Liver (tissue), 9 donors: ENCODE measurements around the gene SH2D5. TPM values are rescaled to one million over a fixed set of nuclear protein-coding genes. Genes with fewer than 3 reads are reported as not detected.

Experiments
- DNase-seq: peaks from one replicate; pipeline ENCODE4 v3.0.0-alpha.2; 2017; ENCODE audit warnings: low spot score
- H3K27ac ChIP-seq, 2 donors: one replicate each; pipeline ENCODE4 v1.7.0; 2013; ENCODE audit warnings: inconsistent platforms in 2 of 2, low read length in 2 of 2, control low read depth in 1 of 2, low read depth in 1 of 2, mild to moderate bottlenecking in 1 of 2
- H3K27me3 ChIP-seq, 4 donors: one replicate each; pipeline versions ENCODE4 v1.6.1 to v1.7.0; 2013; ENCODE audit warnings: low read length in 3 of 4, inconsistent platforms in 1 of 4, mild to moderate bottlenecking in 1 of 4, moderate library complexity in 1 of 4; ENCODE audit not compliant: control insufficient read depth in 4 of 4, insufficient read depth in 4 of 4
- H3K36me3 ChIP-seq, 4 donors: one replicate each; pipeline versions ENCODE4 v1.6.1 to v1.7.0; 2013; ENCODE audit warnings: low read length in 3 of 4, mild to moderate bottlenecking in 3 of 4, low read depth in 1 of 4, moderate library complexity in 1 of 4; ENCODE audit not compliant: control insufficient read depth in 4 of 4, insufficient read depth in 3 of 4
- H3K4me1 ChIP-seq, 4 donors: one replicate each; pipeline versions ENCODE4 v1.6.1 to v1.7.0; 2013; ENCODE audit warnings: low read length in 3 of 4, mild to moderate bottlenecking in 3 of 4, moderate library complexity in 1 of 4; ENCODE audit not compliant: control insufficient read depth in 4 of 4, insufficient read depth in 4 of 4
- H3K4me3 ChIP-seq, 3 donors: one replicate each; pipeline versions ENCODE4 v1.6.1 to v1.7.0; 2013; ENCODE audit warnings: low read length in 3 of 3, control low read depth in 1 of 3, low read depth in 1 of 3, mild to moderate bottlenecking in 1 of 3
- H3K9ac ChIP-seq, 2 donors: one replicate each; pipeline ENCODE4 v1.7.0; 2013; ENCODE audit warnings: low read length in 2 of 2, mild to moderate bottlenecking in 2 of 2, moderate library complexity in 2 of 2, control low read depth in 1 of 2, low read depth in 1 of 2
- H3K9me3 ChIP-seq, 4 donors: one replicate each; pipeline versions ENCODE4 v1.6.1 to v1.7.0; 2013; ENCODE audit warnings: low read length in 3 of 4; ENCODE audit not compliant: control insufficient read depth in 4 of 4
- ATF3 ChIP-seq: IDR thresholded peaks from 2 replicates; pipeline ENCODE4 v1.6.1; 2016; ENCODE audit warnings: antibody characterized with exemption
- EGR1 ChIP-seq, 2 donors: IDR thresholded peaks; 2 replicates each; pipeline ENCODE4 v1.6.1; 2016 to 2018; ENCODE audit warnings: antibody characterized with exemption in 2 of 2, low read depth in 2 of 2
- FOXA1 ChIP-seq: IDR thresholded peaks from 2 replicates; pipeline ENCODE4 v1.6.1; 2016; ENCODE audit warnings: antibody characterized with exemption
- FOXA2 ChIP-seq: IDR thresholded peaks from 2 replicates; pipeline ENCODE4 v1.6.1; 2016; ENCODE audit warnings: antibody characterized with exemption
- GABPA ChIP-seq, 2 donors: IDR thresholded peaks in 1 of 2; conservative IDR thresholded peaks in 1 of 2; 2 replicates each; pipeline ENCODE4 v1.6.1; 2016; ENCODE audit warnings: antibody characterized with exemption in 2 of 2, mild to moderate bottlenecking in 1 of 2, moderate library complexity in 1 of 2
- HNF4A ChIP-seq, 2 donors: conservative IDR thresholded peaks; 2 replicates each; pipeline ENCODE4 v1.6.1; 2016; ENCODE audit warnings: antibody characterized with exemption in 2 of 2, mild to moderate bottlenecking in 2 of 2
- HNF4G ChIP-seq: IDR thresholded peaks from 2 replicates; pipeline ENCODE4 v1.6.1; 2016; ENCODE audit warnings: antibody characterized with exemption
- JUND ChIP-seq, 2 donors: IDR thresholded peaks; 2 replicates each; pipeline ENCODE4 v1.6.1; 2016; ENCODE audit warnings: antibody characterized with exemption in 2 of 2
- MAX ChIP-seq: IDR thresholded peaks from 2 replicates; pipeline ENCODE4 v1.6.1; 2016; ENCODE audit warnings: antibody characterized with exemption
- NR2F2 ChIP-seq: IDR thresholded peaks from 2 replicates; pipeline ENCODE4 v1.6.1; 2016; ENCODE audit warnings: antibody characterized with exemption
- RAD21 ChIP-seq, 2 donors: IDR thresholded peaks; 2 replicates each; pipeline ENCODE4 v1.6.1; 2016; ENCODE audit warnings: antibody characterized with exemption in 2 of 2, mild to moderate bottlenecking in 2 of 2
- REST ChIP-seq: IDR thresholded peaks from 2 replicates; pipeline ENCODE4 v1.6.1; 2016; ENCODE audit warnings: antibody characterized with exemption, mild to moderate bottlenecking
- SP1 ChIP-seq: IDR thresholded peaks from 2 replicates; pipeline ENCODE4 v1.6.1; 2018; ENCODE audit warnings: antibody characterized with exemption, mild to moderate bottlenecking
- TAF1 ChIP-seq: conservative IDR thresholded peaks from 2 replicates; pipeline ENCODE4 v1.6.1; 2016; ENCODE audit warnings: antibody characterized with exemption, mild to moderate bottlenecking
- YY1 ChIP-seq: IDR thresholded peaks from 2 replicates; pipeline ENCODE4 v1.6.1; 2016; ENCODE audit warnings: antibody characterized with exemption, mild to moderate bottlenecking
- ZBTB33 ChIP-seq: IDR thresholded peaks from 2 replicates; pipeline ENCODE4 v1.6.1; 2016; ENCODE audit warnings: antibody characterized with exemption
- WGBS: extraction: QIAGEN DNeasy Blood & Tissue Kit; methylation state at CpG from one replicate; pipeline ENCODE4 v1.1.7; 2013; 5-methylcytosine and 5-hydroxymethylcytosine counted together
- polyA plus RNA-seq, 2 donors: library from polyadenylated mRNA; stranded (reverse) in 1 of 2; unstranded in 1 of 2; fragments of 200-250 nt in 1 of 2; fragments of >200 nt in 1 of 2; fragmentation: Nextera tagmentation in 1 of 2; extraction: Ambion mirVana in 1 of 2; gene quantifications; one replicate each; pipeline versions ENCODE4 v1.2.1 to v1.2.3, GENCODE V29; 2013 to 2015
- total RNA-seq, 2 donors: library from RNA; depleted of rRNA; stranded (reverse); fragments of >200 nt; gene quantifications; one replicate each; pipeline ENCODE4 v1.2.3, GENCODE V29; 2014
- TF ChIP-seq, protein P1 (sequence below): fragments of 150-350 bp; IDR thresholded peaks from 2 replicates; pipeline ENCODE4 v1.5.1; 2017; ENCODE audit warnings: improper control_type of control experiment, low read depth, low read length; ENCODE audit not compliant: missing input control
- donor health status: healthy.
- donor health status: healthy.
- donor health status: healthy.
- donor health status: healthy.
- donor health status: healthy.

SH2D5 gene
- total and polyA plus RNA-seq, 4 donors, result 0.05 TPM; not detected in 3

GRCh38 chr1:20695515-20695914, 37.0 kb downstream of the SH2D5 start (continued):
- TF ChIP-seq REST, result no peak
- TF ChIP-seq ATF3, result no peak
- TF ChIP-seq NR2F2, result no peak
- TF ChIP-seq EGR1 (IDR thresholded peaks at IDR 0.05; ENCODE audit: low read depth in 2 of 2), result no peak
- TF ChIP-seq MAX, result no peak

- Histone ChIP-seq H3K9me3 (no peaks in the 10 kb centered on the region), H3K9ac (no peak overlapping the region), H3K27ac (no peak overlapping the region)
These were observed 38.9 kb downstream of the SH2D5 start for GRCh38 chr1:20693623-20694022.

More at GRCh38 chr1:20693623-20694022, 38.9 kb downstream of the SH2D5 start:
- Histone ChIP-seq H3K36me3 (no peaks in the 10 kb centered on the region), H3K27me3 (no peaks in the 10 kb centered on the region), H3K4me3 (no peak overlapping the region), H3K4me1 (peaks cover 2 to 12% (median 7%) of the 10 kb centered on the region in 4 donors)
- WGBS, result 84% methylated on average over 2 of the region's 2 CpGs
- DNase-seq, result no peak
- no peak for TF ChIP-seq RAD21 (IDR thresholded peaks at IDR 0.05)
- no peak for TF ChIP-seq REST
- TF ChIP-seq HNF4A (conservative IDR thresholded peaks at IDR 0.05), result no peak
- no peak for TF ChIP-seq EGR1 (IDR thresholded peaks at IDR 0.05; ENCODE audit: low read depth in 2 of 2)
- TF ChIP-seq NR2F2, result no peak
- TF ChIP-seq ATF3, result no peak
- TF ChIP-seq TAF1, result no peak
- TF ChIP-seq FOXA1, result no peak
- TF ChIP-seq, protein P1, sequence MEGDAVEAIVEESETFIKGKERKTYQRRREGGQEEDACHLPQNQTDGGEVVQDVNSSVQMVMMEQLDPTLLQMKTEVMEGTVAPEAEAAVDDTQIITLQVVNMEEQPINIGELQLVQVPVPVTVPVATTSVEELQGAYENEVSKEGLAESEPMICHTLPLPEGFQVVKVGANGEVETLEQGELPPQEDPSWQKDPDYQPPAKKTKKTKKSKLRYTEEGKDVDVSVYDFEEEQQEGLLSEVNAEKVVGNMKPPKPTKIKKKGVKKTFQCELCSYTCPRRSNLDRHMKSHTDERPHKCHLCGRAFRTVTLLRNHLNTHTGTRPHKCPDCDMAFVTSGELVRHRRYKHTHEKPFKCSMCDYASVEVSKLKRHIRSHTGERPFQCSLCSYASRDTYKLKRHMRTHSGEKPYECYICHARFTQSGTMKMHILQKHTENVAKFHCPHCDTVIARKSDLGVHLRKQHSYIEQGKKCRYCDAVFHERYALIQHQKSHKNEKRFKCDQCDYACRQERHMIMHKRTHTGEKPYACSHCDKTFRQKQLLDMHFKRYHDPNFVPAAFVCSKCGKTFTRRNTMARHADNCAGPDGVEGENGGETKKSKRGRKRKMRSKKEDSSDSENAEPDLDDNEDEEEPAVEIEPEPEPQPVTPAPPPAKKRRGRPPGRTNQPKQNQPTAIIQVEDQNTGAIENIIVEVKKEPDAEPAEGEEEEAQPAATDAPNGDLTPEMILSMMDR, result no peak
- TF ChIP-seq MAX, result no peak
- TF ChIP-seq YY1, result no peak
- TF ChIP-seq JUND (IDR thresholded peaks at IDR 0.05), result no peak
- TF ChIP-seq GABPA (IDR thresholded peaks at IDR 0.05 in 1 of 2, conservative IDR thresholded peaks at IDR 0.05 in 1 of 2), result no peak
- no peak for TF ChIP-seq ZBTB33
- TF ChIP-seq FOXA2, result no peak
- TF ChIP-seq HNF4G, result no peak
- TF ChIP-seq SP1, result no peak
